CD14-positive monocyte (primary cell): ENCODE measurements around the gene GPR42. TPM values are rescaled to one million over a fixed set of nuclear protein-coding genes. Genes with fewer than 3 reads are reported as not detected.

Experiments
- DNase-seq, 3 donors: peaks; one replicate each; pipeline ENCODE4 v3.0.0-alpha.2; 2011 to 2022
- H2AFZ ChIP-seq: 2 replicates; pipeline ENCODE4 v1.6.0; 2012; ENCODE audit warnings: mild to moderate bottlenecking, low read depth, low read length, inconsistent platforms; ENCODE audit not compliant: insufficient read depth, poor library complexity, severe bottlenecking
- H3K27ac ChIP-seq, 2 donors: 1 replicate in 1 of 2; 2 replicates in 1 of 2; pipeline ENCODE4 v1.5.1; 2012 to 2013; ENCODE audit warnings: low read length in 2 of 2, control low read depth in 1 of 2, inconsistent platforms in 1 of 2, low read depth in 1 of 2, mild to moderate bottlenecking in 1 of 2
- H3K27me3 ChIP-seq, 2 donors: one replicate each; pipeline versions ENCODE4 v1.6.0 to v1.6.1; 2011 to 2013; ENCODE audit warnings: low read length in 2 of 2; ENCODE audit not compliant: control insufficient read depth in 2 of 2, insufficient read depth in 2 of 2
- H3K36me3 ChIP-seq, 2 donors: replicated peaks in 1 of 2; 1 replicate in 1 of 2; 2 replicates in 1 of 2; pipeline versions ENCODE4 v1.5.1 to v1.6.1; 2012 to 2013; ENCODE audit warnings: low read length in 2 of 2, control low read depth in 1 of 2, inconsistent platforms in 1 of 2, mild to moderate bottlenecking in 1 of 2; ENCODE audit not compliant: insufficient read depth in 2 of 2, control insufficient read depth in 1 of 2
- H3K4me1 ChIP-seq, 2 donors: 1 replicate in 1 of 2; 2 replicates in 1 of 2; pipeline versions ENCODE4 v1.5.1 to v1.6.1; 2012 to 2013; ENCODE audit warnings: low read length in 2 of 2, control low read depth in 1 of 2, inconsistent platforms in 1 of 2, mild to moderate bottlenecking in 1 of 2, moderate library complexity in 1 of 2; ENCODE audit not compliant: insufficient read depth in 2 of 2, control insufficient read depth in 1 of 2
- H3K4me2 ChIP-seq: replicated peaks from 2 replicates; pipeline ENCODE3; 2012; ENCODE audit warnings: low read length, moderate library complexity, mild to moderate bottlenecking; ENCODE audit not compliant: poor library complexity, severe bottlenecking; ENCODE audit errors: extremely low read depth
- H3K4me3 ChIP-seq, 3 experiments: fragments of 200-600 bp in 1 of 3; sonication (generic) in 1 of 3; replicated peaks in 1 of 3; 1 replicate in 2 of 3; 2 replicates in 1 of 3; pipeline ENCODE4 v1.5.1; 2011 to 2013; ENCODE audit warnings: low read length in 3 of 3, mild to moderate bottlenecking in 3 of 3, control low read depth in 2 of 3, low read depth in 2 of 3, inconsistent platforms in 1 of 3, moderate library complexity in 1 of 3
- H3K79me2 ChIP-seq: 2 replicates; pipeline ENCODE4 v1.6.0; 2012; ENCODE audit warnings: mild to moderate bottlenecking, control low read depth, inconsistent platforms, low read length, moderate library complexity; ENCODE audit not compliant: insufficient read depth
- H3K9ac ChIP-seq: 2 replicates; pipeline ENCODE4 v1.6.0; 2017; ENCODE audit warnings: low read length, mild to moderate bottlenecking; ENCODE audit not compliant: insufficient read depth, poor library complexity, severe bottlenecking
- H3K9me3 ChIP-seq, 2 donors: replicated peaks in 1 of 2; 1 replicate in 1 of 2; 2 replicates in 1 of 2; pipeline versions ENCODE4 v1.5.1 to v1.6.1; 2012 to 2013; ENCODE audit warnings: low read length in 2 of 2, control low read depth in 1 of 2; ENCODE audit not compliant: control insufficient read depth in 1 of 2, insufficient read depth in 1 of 2
- H4K20me1 ChIP-seq: 2 replicates; pipeline ENCODE4 v1.6.0; 2012; ENCODE audit warnings: mild to moderate bottlenecking, low read length, control low read depth, moderate library complexity; ENCODE audit not compliant: insufficient read depth
- H3K27ac Mint-ChIP-seq, 7 donors: one replicate each; pipeline ENCODE4 v1.8.0; 2020; ENCODE audit warnings: mild to moderate bottlenecking in 7 of 7, mixed read lengths in 7 of 7, moderate library complexity in 6 of 7, inconsistent platforms in 2 of 7
- H3K27me3 Mint-ChIP-seq, 3 donors: one replicate each; pipeline ENCODE4 v1.8.0; 2021 to 2022; ENCODE audit warnings: low read depth in 3 of 3, mild to moderate bottlenecking in 3 of 3, mixed read lengths in 3 of 3, moderate library complexity in 3 of 3, inconsistent platforms in 1 of 3
- H3K36me3 Mint-ChIP-seq, 2 donors: one replicate each; pipeline ENCODE4 v1.8.0; 2020; ENCODE audit warnings: mixed read lengths in 2 of 2, inconsistent platforms in 1 of 2, mild to moderate bottlenecking in 1 of 2
- H3K4me1 Mint-ChIP-seq: one replicate; pipeline ENCODE4 v1.8.0; 2020; ENCODE audit warnings: mild to moderate bottlenecking, mixed read lengths
- H3K4me3 Mint-ChIP-seq, 2 donors: one replicate each; pipeline ENCODE4 v1.8.0; 2020; ENCODE audit warnings: mild to moderate bottlenecking in 2 of 2, mixed read lengths in 2 of 2, moderate library complexity in 1 of 2
- H3K9me3 Mint-ChIP-seq, 7 donors: one replicate each; pipeline ENCODE4 v1.8.0; 2020 to 2022; ENCODE audit warnings: mixed read lengths in 7 of 7, mild to moderate bottlenecking in 6 of 7, moderate library complexity in 6 of 7, inconsistent platforms in 2 of 7
- CTCF ChIP-seq: fragments of 200-600 bp; IDR thresholded peaks from one replicate; pipeline ENCODE4 v1.8.0; 2022; ENCODE audit warnings: antibody characterized with exemption, mild to moderate bottlenecking
- WGBS: methylation state at CpG from one replicate; pipeline ENCODE4 v1.1.5; 2013; ENCODE audit warnings: missing lambda C conversion rate; ENCODE audit not compliant: insufficient coverage; 5-methylcytosine and 5-hydroxymethylcytosine counted together
- intact Hi-C, 2 donors: fragments of 100-400 bp; cut with micrococcal nuclease; formaldehyde crosslinking; loops; one replicate each; pipeline versions ENCODE4 v1.15.0 to v1.15.1; 2023
- polyA plus RNA-seq, 3 donors: library from polyadenylated mRNA; depleted of rRNA in 1 of 3; unstranded in 2 of 3; stranded (reverse) in 1 of 3; fragments of 300-500 nt in 2 of 3; fragments of >200 nt in 1 of 3; fragmentation: Illumina TruSeq in 2 of 3; gene quantifications; 1 replicate in 2 of 3; 2 replicates in 1 of 3; pipeline ENCODE4 v1.2.3, GENCODE V29; 2012 to 2021

The GPR42 gene
- polyA plus RNA-seq, 3 donors = 0.17 to 2.9 TPM; not detected in 1

DNA sequence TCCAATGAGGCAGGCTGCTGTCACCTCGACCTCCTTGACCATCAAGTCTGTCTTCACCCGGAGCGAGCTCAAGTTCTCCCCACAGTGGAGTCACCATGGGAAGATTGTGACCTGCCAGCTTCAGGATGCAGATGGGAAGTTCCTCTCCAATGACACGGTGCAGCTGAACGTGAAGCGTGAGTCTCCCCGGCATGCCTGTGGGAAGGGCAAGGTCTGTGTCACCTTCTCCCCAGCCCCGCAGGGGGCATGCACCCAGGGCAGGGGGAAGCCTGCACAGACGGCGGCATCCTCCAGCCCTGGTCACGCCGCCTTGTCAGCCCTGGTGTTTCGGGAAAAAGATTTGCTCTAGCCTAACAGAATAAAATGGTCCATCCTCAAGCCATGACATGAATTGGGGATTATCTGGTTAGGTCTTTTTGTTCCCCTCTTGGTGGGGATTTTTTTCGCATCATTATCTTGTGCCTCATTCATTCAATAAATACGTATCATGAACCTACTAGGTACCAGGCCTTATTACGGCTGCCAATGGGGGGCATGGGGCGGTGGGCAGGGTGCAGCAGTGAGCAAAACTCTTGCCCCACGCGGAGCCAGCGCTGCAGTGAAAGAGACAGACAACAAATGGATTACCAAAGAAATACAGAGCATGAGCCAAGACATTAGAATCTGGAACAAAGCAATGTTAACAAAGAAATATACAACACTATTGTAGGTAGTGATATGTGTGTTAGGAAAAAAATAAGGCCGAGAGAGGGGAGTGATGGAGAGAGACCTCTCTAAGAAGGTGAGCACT is 34.5 kb upstream of the GPR42 start:
- no peaks in the 10 kb centered on the region for H3K79me2 ChIP-seq

More for the DNA sequence above, 34.5 kb upstream of the GPR42 start:
- no peak overlapping the region for H2AFZ ChIP-seq
- H3K4me1 ChIP-seq = peaks cover 0 to 2% of the 10 kb centered on the region in 2 donors
- H3K36me3 ChIP-seq = no peaks in the 10 kb centered on the region
- H3K27me3 ChIP-seq = no peaks in the 10 kb centered on the region
- DNase-seq = no peak
- H3K36me3 Mint-ChIP-seq = peaks cover 0 to 3% of the 10 kb centered on the region in 2 donors
- 86% methylated on average over 13 of the region's 21 CpGs for WGBS
- no peak overlapping the region for H3K9ac ChIP-seq
- peaks cover 10 to 15% (median 11%) of the 10 kb centered on the region in 3 donors for H3K27me3 Mint-ChIP-seq
- no peaks in the 10 kb centered on the region for H4K20me1 ChIP-seq
- TF ChIP-seq CTCF = no peak
- H3K4me2 ChIP-seq = no peak overlapping the region
- H3K27ac ChIP-seq = no peak overlapping the region
- H3K4me3 Mint-ChIP-seq = no peak overlapping the region
- H3K27ac Mint-ChIP-seq = no peak overlapping the region
- H3K4me1 Mint-ChIP-seq = peaks cover 5% of the 10 kb centered on the region
- H3K4me3 ChIP-seq = no peak overlapping the region
- intact Hi-C loops = no loop called here
- no peaks in the 10 kb centered on the region for H3K9me3 ChIP-seq
- peaks cover 0 to 2% (median 0%) of the 10 kb centered on the region in 7 donors for H3K9me3 Mint-ChIP-seq
